B cell (primary cell): Measurements from ENCODE around the gene RELB. TPM values are rescaled to one million over a fixed set of nuclear protein-coding genes. Genes with fewer than 3 reads are reported as not detected.
A peak's percentile ranks its signal among the peaks of the same experiment; 100 is the strongest.

ENCODE experiments used
- ATAC-seq: fragments of 200-7000 bp; cut with Tn5 transposase; one replicate; pipeline ENCODE4 v1.10.0; 2021; ENCODE audit warnings: low read depth, mild to moderate bottlenecking, moderate number of reproducible peaks, moderate library complexity
- CTCF ChIA-PET: fragments of 350-600 bp; sonication (Branson Sonifier 250); formaldehyde crosslinking; loops from one replicate; lab custom pipeline; 2021; ENCODE audit warnings: antibody characterized with exemption, inconsistent platforms; lab: Charles Lee
- POLR2A ChIA-PET: fragments of 350-600 bp; sonication (Branson Sonifier 250); formaldehyde crosslinking; loops from one replicate; lab custom pipeline; 2021; ENCODE audit warnings: antibody characterized with exemption; lab: Charles Lee
- DNase-seq: peaks from one replicate; pipeline ENCODE4 v3.0.0; 2013
- H2AFZ ChIP-seq: 2 replicates; pipeline ENCODE4 v1.6.1; 2012; ENCODE audit warnings: mild to moderate bottlenecking, low read depth, low read length; ENCODE audit not compliant: insufficient read depth, poor library complexity, severe bottlenecking
- H3K27ac ChIP-seq, 2 donors: 1 replicate in 1 of 2; 2 replicates in 1 of 2; pipeline ENCODE4 v1.5.1; 2012 to 2013; ENCODE audit warnings: low read length in 2 of 2, mild to moderate bottlenecking in 2 of 2, moderate library complexity in 1 of 2
- H3K27me3 ChIP-seq, 4 experiments: fragments of 200-600 bp in 1 of 4; sonication (generic) in 1 of 4; replicated peaks in 1 of 4; 1 replicate in 2 of 4; 2 replicates in 2 of 4; pipeline versions ENCODE4 v1.6.1 to v1.7.0; 2013 to 2016; ENCODE audit warnings: low read length in 3 of 4, mild to moderate bottlenecking in 2 of 4, mixed read lengths in 1 of 4, moderate library complexity in 1 of 4; ENCODE audit not compliant: insufficient read depth in 4 of 4, control insufficient read depth in 3 of 4; ENCODE audit errors: control extremely low read depth in 1 of 4
- H3K36me3 ChIP-seq, 2 experiments: replicated peaks in 1 of 2; 1 replicate in 1 of 2; 2 replicates in 1 of 2; pipeline versions ENCODE4 v1.6.1 to v1.7.1; 2013; ENCODE audit warnings: low read length in 1 of 2; ENCODE audit not compliant: insufficient read depth in 2 of 2, control insufficient read depth in 1 of 2; ENCODE audit errors: control extremely low read depth in 1 of 2, extremely low read depth in 1 of 2
- H3K4me1 ChIP-seq, 2 donors: fragments of 200-600 bp in 1 of 2; sonication (generic) in 1 of 2; 1 replicate in 1 of 2; 2 replicates in 1 of 2; pipeline versions ENCODE4 v1.5.1 to v1.6.1; 2013 to 2017; ENCODE audit warnings: low read length in 2 of 2; ENCODE audit not compliant: control insufficient read depth in 2 of 2, insufficient read depth in 2 of 2
- H3K4me2 ChIP-seq: replicated peaks from 2 replicates; pipeline ENCODE3; 2012; ENCODE audit warnings: mild to moderate bottlenecking, low read depth, low read length; ENCODE audit not compliant: poor library complexity, severe bottlenecking
- H3K4me3 ChIP-seq, 5 experiments: fragments of 200-600 bp in 1 of 5; sonication (generic) in 1 of 5; 1 replicate in 3 of 5; 2 replicates in 2 of 5; pipeline versions ENCODE4 v1.5.1 to v1.7.0; 2011 to 2016; ENCODE audit warnings: low read length in 4 of 5, mild to moderate bottlenecking in 4 of 5, low read depth in 2 of 5, control low read depth in 1 of 5, moderate library complexity in 1 of 5; ENCODE audit not compliant: insufficient read depth in 1 of 5; ENCODE audit errors: control extremely low read depth in 1 of 5, extremely low read depth in 1 of 5
- H3K79me2 ChIP-seq: fragments of 200-600 bp; sonication (generic); one replicate; pipeline ENCODE4 v1.6.0; 2016; ENCODE audit warnings: low read length; ENCODE audit not compliant: control insufficient read depth, insufficient read depth
- H3K9ac ChIP-seq: fragments of 200-600 bp; sonication (generic); 2 replicates; pipeline ENCODE4 v1.6.1; 2017; ENCODE audit warnings: mild to moderate bottlenecking, low read length, moderate library complexity
- H3K9me3 ChIP-seq, 3 donors: one replicate each; pipeline versions ENCODE4 v1.6.1 to v1.7.1; 2013; ENCODE audit warnings: low read length in 2 of 3; ENCODE audit not compliant: control insufficient read depth in 2 of 3, insufficient read depth in 1 of 3; ENCODE audit errors: control extremely low read depth in 1 of 3
- H4K20me1 ChIP-seq: 2 replicates; pipeline ENCODE4 v1.6.0; 2012; ENCODE audit warnings: mild to moderate bottlenecking, low read length; ENCODE audit not compliant: insufficient read depth, control insufficient read depth, poor library complexity, severe bottlenecking
- H3K27ac Mint-ChIP-seq: one replicate; pipeline ENCODE4 v1.8.0; 2021; ENCODE audit warnings: mixed read lengths
- H3K27me3 Mint-ChIP-seq: one replicate; pipeline ENCODE4 v1.8.0; 2021; ENCODE audit warnings: mixed read lengths
- H3K4me1 Mint-ChIP-seq: one replicate; pipeline ENCODE4 v1.8.0; 2021; ENCODE audit warnings: mixed read lengths
- H3K4me3 Mint-ChIP-seq: one replicate; pipeline ENCODE4 v1.8.0; 2021; ENCODE audit warnings: mixed read lengths
- H3K9me3 Mint-ChIP-seq: one replicate; pipeline ENCODE4 v1.8.0; 2022; ENCODE audit warnings: mixed read lengths; ENCODE audit not compliant: insufficient read depth
- CTCF ChIP-seq: fragments of 200-600 bp; IDR thresholded peaks from one replicate; pipeline ENCODE4 v1.8.0; 2022; ENCODE audit warnings: antibody characterized with exemption, mild to moderate bottlenecking
- EZH2 ChIP-seq: IDR thresholded peaks from 2 replicates; pipeline ENCODE4 v1.6.1; 2012; ENCODE audit warnings: borderline replicate concordance, low read depth, mild to moderate bottlenecking, moderate library complexity, low read length; ENCODE audit not compliant: insufficient read depth, poor library complexity, severe bottlenecking
- WGBS: methylation state at CpG from one replicate; pipeline ENCODE4 v1.1.5; 2013; ENCODE audit warnings: missing lambda C conversion rate; ENCODE audit not compliant: insufficient coverage; 5-methylcytosine and 5-hydroxymethylcytosine counted together
- intact Hi-C: fragments of 100-400 bp; cut with micrococcal nuclease; formaldehyde crosslinking; loops from one replicate; pipeline ENCODE4 v1.10.0; 2022
- polyA plus RNA-seq: library from polyadenylated mRNA; depleted of rRNA; stranded (reverse); fragments of >200 nt; gene quantifications from 2 replicates; pipeline ENCODE4 v1.2.3, GENCODE V29; 2012
- total RNA-seq, 2 donors: library from RNA; stranded (reverse); fragments of 120-200 nt in 1 of 2; gene quantifications; 1 replicate in 1 of 2; 2 replicates in 1 of 2; pipeline versions ENCODE4 v1.2.3 to v1.2.4, GENCODE V29; 2013 to 2022

RELB gene
- total and polyA plus RNA-seq, 2 donors (not counting 1 experiment from before 2014, with no cell fraction given), result 63.8 to 106 TPM

DNA sequence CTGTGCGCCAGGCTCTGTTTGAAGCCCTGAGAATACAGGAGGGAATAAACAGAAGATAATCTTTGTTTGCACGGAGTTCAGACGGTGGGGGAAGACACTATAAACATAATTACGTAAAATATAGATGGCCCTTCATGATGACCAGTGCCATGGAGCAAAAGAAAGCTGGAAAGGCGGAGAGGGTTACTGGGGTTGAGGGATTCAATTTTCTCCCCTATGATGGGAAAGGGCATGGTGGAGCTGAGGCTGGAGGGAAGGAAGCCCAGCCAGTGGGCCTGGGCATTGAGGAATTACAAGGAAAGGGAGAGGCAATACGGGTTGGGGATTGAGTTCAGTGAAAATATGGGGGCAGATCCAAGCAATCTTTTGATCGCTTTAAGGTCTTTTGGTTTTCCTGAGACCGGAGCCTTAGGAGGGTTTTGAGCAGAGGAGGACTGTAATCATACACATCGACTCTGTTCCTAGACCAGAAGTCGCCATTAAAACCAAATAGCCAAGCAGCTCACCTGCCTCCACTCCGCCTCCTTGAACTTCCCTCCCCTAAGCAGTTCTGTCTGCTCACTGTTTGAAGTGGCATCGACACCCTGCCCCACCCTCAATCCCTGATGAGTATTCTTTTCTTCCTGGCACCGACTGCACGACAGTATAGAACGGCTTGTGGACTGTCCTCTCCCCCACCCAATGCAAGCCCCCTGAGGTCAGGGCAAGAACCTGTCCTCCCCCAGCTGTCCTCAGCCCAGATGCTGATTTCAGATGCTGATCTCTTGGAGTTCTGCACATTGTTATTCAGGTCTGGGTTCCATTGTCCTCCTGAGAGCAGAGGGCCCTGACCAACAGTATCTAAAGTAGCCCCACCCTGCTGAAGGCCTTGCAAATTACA lies 75.8 kb downstream of the RELB start:
- Histone ChIP-seq H4K20me1 (peaks cover 51% of the 10 kb centered on the region), H3K4me1 (peaks cover 42 to 64% of the 10 kb centered on the region in 2 donors), H2AFZ (no peak overlapping the region), H3K9me3 (no peaks in the 10 kb centered on the region), H3K27me3 (no peaks in the 10 kb centered on the region), H3K36me3 (peaks cover 0 to 34% of the 10 kb centered on the region in 2 experiments), H3K4me2 (peak overlapping the region; percentile 91), H3K27ac (peak overlapping the region; percentile 34 to 75), H3K9ac (peak overlapping the region; percentile 93), H3K4me3 (peak overlapping the region; percentile 29 to 94 (median 84)), H3K79me2 (peaks cover 77% of the 10 kb centered on the region)
- H3K9me3 Mint-ChIP-seq, result no peaks in the 10 kb centered on the region
- peaks cover 61% of the 10 kb centered on the region for H3K4me1 Mint-ChIP-seq
- no peak for DNase-seq
- 83% methylated on average over 11 of the region's 15 CpGs for WGBS
- ChIA-PET POLR2A (interaction anchor here (0.5 kb wide), 1 partner anchor 124 kb away, joined by 3 read pairs; no protein-coding TSS in a partner anchor), CTCF (interaction anchor here (0.6 to 1.3 kb wide), 2 partner anchors 30 to 61 kb away, joined by 3 read pairs; no protein-coding TSS in a partner anchor)
- intact Hi-C loops, result loop anchor here (5.0 kb wide), 1 partner anchor 325 kb away; no protein-coding TSS in a partner anchor
- H3K4me3 Mint-ChIP-seq, result peak overlapping the region; percentile 94
- H3K27ac Mint-ChIP-seq, result peak overlapping the region; percentile 96
- TF ChIP-seq EZH2, result no peak
- H3K27me3 Mint-ChIP-seq, result no peaks in the 10 kb centered on the region
- ATAC-seq, result no peak

- ChIA-PET CTCF (interaction anchor here (0.9 to 2.4 kb wide), 5 partner anchors 11 to 19 kb away, joined by 3 to 8 read pairs (median 7); partner anchors contain the start of gene PPP1R37), POLR2A (interaction anchor here (0.7 to 4.1 kb wide), 4 partner anchors 14 to 114 kb away, joined by 3 to 28 read pairs (median 10); partner anchors contain the start of genes BLOC1S3, PPP1R37 and TRAPPC6A)
- no peak for ATAC-seq
- H3K27ac ChIP-seq, result peak overlapping the region; percentile 62 to 92
- peak overlapping the region; percentile 94 for H3K27ac Mint-ChIP-seq
- peaks cover 88% of the 10 kb centered on the region for H3K79me2 ChIP-seq
- peak overlapping the region; percentile 95 for H2AFZ ChIP-seq
- H3K9ac ChIP-seq, result peak overlapping the region; percentile 92
- DNase-seq, result no peak
- H3K9me3 ChIP-seq, result no peaks in the 10 kb centered on the region
- no peaks in the 10 kb centered on the region for H3K9me3 Mint-ChIP-seq
- peaks cover 37% of the 10 kb centered on the region for H4K20me1 ChIP-seq
- WGBS, result 70% methylated on average over 4 of the region's 10 CpGs
- H3K4me1 ChIP-seq, result peaks cover 42 to 57% of the 10 kb centered on the region in 2 donors
- H3K27me3 Mint-ChIP-seq, result no peaks in the 10 kb centered on the region
- peaks cover 0 to 28% of the 10 kb centered on the region in 2 experiments for H3K36me3 ChIP-seq
- H3K4me3 Mint-ChIP-seq, result peak overlapping the region; percentile 98
- no peak for TF ChIP-seq EZH2
- no peak for TF ChIP-seq CTCF
- H3K4me1 Mint-ChIP-seq, result peaks cover 54% of the 10 kb centered on the region
- H3K27me3 ChIP-seq, result no peaks in the 10 kb centered on the region
- H3K4me2 ChIP-seq, result peak overlapping the region; percentile 92
- intact Hi-C loops, result loop anchor here (1.0 to 5.0 kb wide), 4 partner anchors 13 to 326 kb away; partner anchors contain the start of gene CLASRP
- peak overlapping the region in 4 of 5 experiments; percentile 71 to 98 (median 84) for H3K4me3 ChIP-seq
These were observed 77.3 kb downstream of the RELB start for GRCh38 chr19:45078390-45079062.
